RPMI8226 (cell line): ENCODE results near the gene GNPAT.

Source experiments
- DNase-seq: peaks from one replicate; pipeline ENCODE4 v3.0.0-alpha.2; 2015

The GNPAT gene

GRCh38 chr1:231260351-231260750, 19.3 kb downstream of the GNPAT start:
- no peak for DNase-seq

GRCh38 chr1:231264642-231265041, 23.6 kb downstream of the GNPAT start:
- no peak for DNase-seq

- DNase-seq, result no peak
Measured at GRCh38 chr1:231265379-231265778, 24.4 kb downstream of the GNPAT start.

- no peak for DNase-seq
Measured at GRCh38 chr1:231266811-231267322, 25.9 kb downstream of the GNPAT start.

GRCh38 chr1:231272173-231272572, 31.2 kb downstream of the GNPAT start:
- no peak for DNase-seq

- no peak for DNase-seq
Measured at GRCh38 chr1:231272880-231273279, 31.9 kb downstream of the GNPAT start.

- DNase-seq, result no peak
Measured at GRCh38 chr1:231274119-231274825, 33.3 kb downstream of the GNPAT start.

- no peak for DNase-seq
Measured at GRCh38 chr1:231278100-231278790, 37.2 kb downstream of the GNPAT start.

GRCh38 chr1:231279081-231279480, 38.1 kb downstream of the GNPAT start:
- DNase-seq, result no peak

- no peak for DNase-seq
Measured at GRCh38 chr1:231279683-231280082, 38.7 kb downstream of the GNPAT start.

GRCh38 chr1:231284441-231284840, 43.4 kb downstream of the GNPAT start:
- no peak for DNase-seq

- DNase-seq, result no peak
Measured at GRCh38 chr1:231286603-231287002, 45.6 kb downstream of the GNPAT start.

- no peak for DNase-seq
Measured at GRCh38 chr1:231295938-231296337, 54.9 kb downstream of the GNPAT start.

GRCh38 chr1:231301990-231302389, 61.0 kb downstream of the GNPAT start:
- no peak for DNase-seq

GRCh38 chr1:231310391-231310934, 69.5 kb downstream of the GNPAT start:
- DNase-seq, result no peak

GRCh38 chr1:231311720-231312431, 70.9 kb downstream of the GNPAT start:
- no peak for DNase-seq

- DNase-seq, result no peak
Measured at GRCh38 chr1:231312432-231312788, 71.4 kb downstream of the GNPAT start.

- DNase-seq, result no peak
Measured at GRCh38 chr1:231313661-231314060, 72.6 kb downstream of the GNPAT start.

- DNase-seq, result peak; percentile 64
Measured at GRCh38 chr1:231315887-231316286, 74.9 kb downstream of the GNPAT start.

- no peak for DNase-seq
Measured at GRCh38 chr1:231317306-231318014, 76.4 kb downstream of the GNPAT start.

GRCh38 chr1:231318015-231318355, 77.0 kb downstream of the GNPAT start:
- DNase-seq, result no peak

GRCh38 chr1:231318568-231318967, 77.6 kb downstream of the GNPAT start:
- no peak for DNase-seq

GRCh38 chr1:231319080-231319479, 78.1 kb downstream of the GNPAT start:
- DNase-seq, result no peak
